K562 (cell line): ENCODE data around the gene CSTB. TPM values are rescaled to one million over a fixed set of nuclear protein-coding genes. Genes with fewer than 3 reads are reported as not detected.

Experiments used
- ZEB2 ChIP-seq: fragments of 450-650 bp; IDR thresholded peaks from 2 replicates; pipeline ENCODE4 v1.6.1; 2016
- polyA plus RNA-seq, 8 experiments: library from polyadenylated mRNA; depleted of rRNA in 4 of 8; stranded (reverse) in 5 of 8; unstranded in 3 of 8; fragments of >200 nt; fragmentation: Nextera tagmentation in 2 of 8; fragmentation: Illumina TruSeq in 1 of 8; extraction: Ambion mirVana in 2 of 8; extraction: Trizol in 1 of 8; gene quantifications; 2 replicates each; pipeline versions ENCODE4 v1.2.1 to v1.2.3, GENCODE V29; 2011 to 2014; ENCODE audit warnings: inconsistent platforms in 1 of 8, missing spikeins in 1 of 8
- total RNA-seq, 7 experiments: library from RNA; depleted of rRNA in 6 of 7; stranded (reverse); fragments of >200 nt in 6 of 7; fragmentation: Illumina TruSeq in 2 of 7; extraction: Trizol in 2 of 7; gene quantifications; 2 replicates each; pipeline versions ENCODE4 v1.2.1 to v1.2.3, GENCODE V29; 2011 to 2021; ENCODE audit warnings: low replicate concordance in 1 of 7
- TF ChIP-seq, protein P1 (sequence below), 2 experiments: fragments of 450-650 bp; formaldehyde crosslinking in 1 of 2; IDR thresholded peaks; 2 replicates each; pipeline versions ENCODE4 v1.4.0 to v1.6.1; 2014 to 2020; ENCODE audit warnings: mild to moderate bottlenecking in 2 of 2, borderline replicate concordance in 1 of 2, low read depth in 1 of 2

Gene CSTB
- total and polyA plus RNA-seq, 9 of the 15 experiments (the other 6 are each of a cell fraction or from before 2014, with no cell fraction given), result 12.4 to 65.0 (median 31.7) TPM

DNA sequence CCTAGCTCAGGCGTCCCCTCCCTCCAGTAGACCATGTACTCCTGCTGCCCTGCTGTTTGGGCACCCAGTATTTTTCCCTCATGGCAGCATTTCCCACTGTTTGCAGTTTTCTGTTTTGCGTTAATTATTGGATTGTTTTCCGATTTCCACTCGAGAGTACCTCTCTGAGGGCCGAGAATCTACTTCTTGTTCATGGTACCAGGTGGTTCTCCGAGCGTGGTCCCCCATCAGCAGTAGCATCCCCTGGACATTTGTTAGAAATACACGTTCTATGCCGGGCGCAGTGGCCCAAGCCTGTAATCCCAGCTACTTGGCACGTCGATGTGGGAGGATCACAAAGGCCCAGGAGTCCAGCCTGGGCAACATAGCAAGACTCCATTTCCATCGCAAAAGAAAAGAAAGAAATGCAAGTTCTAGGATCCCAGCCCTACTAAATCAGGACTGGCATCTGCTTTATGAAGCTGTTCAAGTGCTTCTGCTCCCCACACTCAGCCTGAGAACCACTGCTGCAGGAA, 14.0 kb upstream of the CSTB start (continued):
- TF ChIP-seq, protein P1, sequence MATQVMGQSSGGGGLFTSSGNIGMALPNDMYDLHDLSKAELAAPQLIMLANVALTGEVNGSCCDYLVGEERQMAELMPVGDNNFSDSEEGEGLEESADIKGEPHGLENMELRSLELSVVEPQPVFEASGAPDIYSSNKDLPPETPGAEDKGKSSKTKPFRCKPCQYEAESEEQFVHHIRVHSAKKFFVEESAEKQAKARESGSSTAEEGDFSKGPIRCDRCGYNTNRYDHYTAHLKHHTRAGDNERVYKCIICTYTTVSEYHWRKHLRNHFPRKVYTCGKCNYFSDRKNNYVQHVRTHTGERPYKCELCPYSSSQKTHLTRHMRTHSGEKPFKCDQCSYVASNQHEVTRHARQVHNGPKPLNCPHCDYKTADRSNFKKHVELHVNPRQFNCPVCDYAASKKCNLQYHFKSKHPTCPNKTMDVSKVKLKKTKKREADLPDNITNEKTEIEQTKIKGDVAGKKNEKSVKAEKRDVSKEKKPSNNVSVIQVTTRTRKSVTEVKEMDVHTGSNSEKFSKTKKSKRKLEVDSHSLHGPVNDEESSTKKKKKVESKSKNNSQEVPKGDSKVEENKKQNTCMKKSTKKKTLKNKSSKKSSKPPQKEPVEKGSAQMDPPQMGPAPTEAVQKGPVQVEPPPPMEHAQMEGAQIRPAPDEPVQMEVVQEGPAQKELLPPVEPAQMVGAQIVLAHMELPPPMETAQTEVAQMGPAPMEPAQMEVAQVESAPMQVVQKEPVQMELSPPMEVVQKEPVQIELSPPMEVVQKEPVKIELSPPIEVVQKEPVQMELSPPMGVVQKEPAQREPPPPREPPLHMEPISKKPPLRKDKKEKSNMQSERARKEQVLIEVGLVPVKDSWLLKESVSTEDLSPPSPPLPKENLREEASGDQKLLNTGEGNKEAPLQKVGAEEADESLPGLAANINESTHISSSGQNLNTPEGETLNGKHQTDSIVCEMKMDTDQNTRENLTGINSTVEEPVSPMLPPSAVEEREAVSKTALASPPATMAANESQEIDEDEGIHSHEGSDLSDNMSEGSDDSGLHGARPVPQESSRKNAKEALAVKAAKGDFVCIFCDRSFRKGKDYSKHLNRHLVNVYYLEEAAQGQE (IDR thresholded peaks at IDR 0.05; ENCODE audit: borderline replicate concordance), result no peak
- TF ChIP-seq, protein P1 (CRISPR knock-in tag; IDR thresholded peaks at IDR 0.05; ENCODE audit: low read depth), result no peak
- no peak for TF ChIP-seq ZEB2
